ENCODE results near the gene SMARCD2. TPM values are rescaled to one million over a fixed set of nuclear protein-coding genes. Genes with fewer than 3 reads are reported as not detected.

SMARCD2 gene
- total RNA-seq, 4 donors from 2014 or later: 111 to 161 (median 133) TPM

- 90 to 94% methylated on average over 13 of the region's 13 CpGs for WGBS, 2 donors
- intact Hi-C loops (cut with DNase I): no loop called here
- no peaks in the 10 kb centered on the region for H3K27me3 ChIP-seq
- DNase-seq: no peak
- no peak overlapping the region for H3K27ac ChIP-seq
- H3K4me3 ChIP-seq: no peak overlapping the region
- H3K36me3 ChIP-seq: peaks cover 36 to 73% (median 56%) of the 10 kb centered on the region in 3 donors
- no peaks in the 10 kb centered on the region for H3K9me3 ChIP-seq
- H3K4me1 ChIP-seq: peaks cover 12 to 29% (median 16%) of the 10 kb centered on the region in 3 donors
- TF ChIP-seq, protein P1, sequence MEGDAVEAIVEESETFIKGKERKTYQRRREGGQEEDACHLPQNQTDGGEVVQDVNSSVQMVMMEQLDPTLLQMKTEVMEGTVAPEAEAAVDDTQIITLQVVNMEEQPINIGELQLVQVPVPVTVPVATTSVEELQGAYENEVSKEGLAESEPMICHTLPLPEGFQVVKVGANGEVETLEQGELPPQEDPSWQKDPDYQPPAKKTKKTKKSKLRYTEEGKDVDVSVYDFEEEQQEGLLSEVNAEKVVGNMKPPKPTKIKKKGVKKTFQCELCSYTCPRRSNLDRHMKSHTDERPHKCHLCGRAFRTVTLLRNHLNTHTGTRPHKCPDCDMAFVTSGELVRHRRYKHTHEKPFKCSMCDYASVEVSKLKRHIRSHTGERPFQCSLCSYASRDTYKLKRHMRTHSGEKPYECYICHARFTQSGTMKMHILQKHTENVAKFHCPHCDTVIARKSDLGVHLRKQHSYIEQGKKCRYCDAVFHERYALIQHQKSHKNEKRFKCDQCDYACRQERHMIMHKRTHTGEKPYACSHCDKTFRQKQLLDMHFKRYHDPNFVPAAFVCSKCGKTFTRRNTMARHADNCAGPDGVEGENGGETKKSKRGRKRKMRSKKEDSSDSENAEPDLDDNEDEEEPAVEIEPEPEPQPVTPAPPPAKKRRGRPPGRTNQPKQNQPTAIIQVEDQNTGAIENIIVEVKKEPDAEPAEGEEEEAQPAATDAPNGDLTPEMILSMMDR (IDR thresholded peaks at IDR 0.05): no peak
- no peak for TF ChIP-seq POLR2A (IDR thresholded peaks at IDR 0.05)
Observed at GRCh38 chr17:63823659-63824331, 18.7 kb downstream of the SMARCD2 start.

DNA sequence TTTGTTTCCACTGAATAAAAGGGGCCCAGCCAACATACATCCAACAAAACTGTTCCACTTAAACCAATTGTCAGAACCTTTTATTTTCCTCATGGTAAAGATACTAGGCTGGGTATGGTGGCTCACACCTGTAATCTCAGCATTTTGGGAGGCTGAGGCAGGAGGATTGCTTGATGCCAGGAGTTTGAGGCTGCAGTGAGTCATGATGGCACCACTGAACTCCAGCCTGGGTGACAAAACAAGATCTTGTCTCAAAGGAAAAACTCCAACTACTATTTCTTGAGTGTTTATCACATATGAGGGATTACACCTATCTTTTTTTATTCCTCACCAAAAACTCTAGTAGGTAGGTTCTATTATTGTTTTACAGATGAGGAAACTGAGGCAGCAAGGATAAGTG lies 19.9 kb downstream of the SMARCD2 start:
- Histone ChIP-seq H3K4me1 (peaks cover 7 to 20% (median 7%) of the 10 kb centered on the region in 3 donors), H3K36me3 (peaks cover 44 to 84% (median 69%) of the 10 kb centered on the region in 3 donors), H3K27me3 (no peaks in the 10 kb centered on the region), H3K4me3 (no peak overlapping the region), H3K27ac (no peak overlapping the region), H3K9me3 (no peaks in the 10 kb centered on the region)
- no peak for DNase-seq
- TF ChIP-seq, protein P1 (IDR thresholded peaks at IDR 0.05): no peak
- no peak for TF ChIP-seq POLR2A (IDR thresholded peaks at IDR 0.05)
- intact Hi-C loops (cut with DNase I): no loop called here

DNA sequence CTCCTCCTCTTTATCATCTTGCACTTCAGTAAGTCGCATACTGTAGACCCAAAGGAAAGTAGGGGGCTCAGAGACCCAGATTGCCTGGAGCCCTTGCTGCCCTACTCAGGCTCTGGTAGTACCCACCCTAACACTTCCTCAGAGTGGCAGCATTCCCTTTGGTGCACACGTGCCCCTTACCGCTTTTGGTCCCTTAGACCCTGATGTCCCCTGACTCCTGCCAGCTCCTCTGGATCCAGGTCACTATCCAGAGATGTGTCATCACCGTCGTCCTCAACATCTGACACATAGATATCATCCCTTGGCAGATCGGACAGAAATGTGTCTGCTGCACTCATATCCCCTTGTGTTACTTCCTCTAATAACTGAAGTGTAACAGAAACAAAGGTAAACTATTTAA lies 20.7 kb downstream of the SMARCD2 start:
- Histone ChIP-seq H3K36me3 (peaks cover 44 to 92% (median 75%) of the 10 kb centered on the region in 3 donors), H3K4me1 (peaks cover 7 to 20% (median 7%) of the 10 kb centered on the region in 3 donors), H3K9me3 (no peaks in the 10 kb centered on the region), H3K4me3 (no peak overlapping the region), H3K27me3 (no peaks in the 10 kb centered on the region), H3K27ac (no peak overlapping the region)
- DNase-seq: no peak
- intact Hi-C loops (cut with DNase I): no loop called here
- 81 to 89% methylated on average over 6 of the region's 6 CpGs for WGBS, 2 donors
- TF ChIP-seq POLR2A (IDR thresholded peaks at IDR 0.05): no peak
- TF ChIP-seq, protein P1 (IDR thresholded peaks at IDR 0.05): no peak

GRCh38 chr17:63820963-63821561 lies 21.4 kb downstream of the SMARCD2 start:
- H3K27me3 ChIP-seq: no peaks in the 10 kb centered on the region
- no peak overlapping the region for H3K4me3 ChIP-seq
- TF ChIP-seq POLR2A (IDR thresholded peaks at IDR 0.05): no peak
- TF ChIP-seq, protein P1 (IDR thresholded peaks at IDR 0.05): no peak
- intact Hi-C loops (cut with DNase I): no loop called here
- DNase-seq: no peak
- peaks cover 2 to 15% (median 5%) of the 10 kb centered on the region in 3 donors for H3K4me1 ChIP-seq
- H3K9me3 ChIP-seq: no peaks in the 10 kb centered on the region
- no peak overlapping the region for H3K27ac ChIP-seq
- H3K36me3 ChIP-seq: peaks cover 45 to 99% (median 82%) of the 10 kb centered on the region in 3 donors
- WGBS, 2 donors: 85 to 86% methylated on average over 10 of the region's 10 CpGs
